Mucosa of stomach (tissue), 1 donor: Measurements from ENCODE around the gene PTN.
"Not testable (repeated sequence)": the region's sequence is repeated elsewhere in the genome, so short reads cannot be mapped to it uniquely, and the experiment has no call there.

Source experiments
- H3K27me3 ChIP-seq: one replicate; pipeline ENCODE4 v1.7.0; 2013; ENCODE audit warnings: mild to moderate bottlenecking, low read length; ENCODE audit not compliant: control insufficient read depth, insufficient read depth
- H3K36me3 ChIP-seq: one replicate; pipeline ENCODE4 v1.7.0; 2013; ENCODE audit warnings: low read length; ENCODE audit not compliant: control insufficient read depth, insufficient read depth
- H3K4me1 ChIP-seq: one replicate; pipeline ENCODE4 v1.7.0; 2013; ENCODE audit warnings: mild to moderate bottlenecking, low read length; ENCODE audit not compliant: control insufficient read depth, insufficient read depth
- H3K4me3 ChIP-seq: one replicate; pipeline ENCODE4 v1.7.0; 2013; ENCODE audit warnings: low read length
- H3K9ac ChIP-seq: one replicate; pipeline ENCODE4 v1.7.0; 2013; ENCODE audit warnings: mild to moderate bottlenecking, low read length, moderate library complexity
- H3K9me3 ChIP-seq: one replicate; pipeline ENCODE4 v1.7.0; 2013; ENCODE audit warnings: mild to moderate bottlenecking, low read length, moderate library complexity; ENCODE audit not compliant: control insufficient read depth
- donor health status: Pancreatic carcinoma.

Gene PTN

GRCh38 chr7:137254766-137255165 is 88.8 kb downstream of the PTN start:
- no peak overlapping the region for H3K4me3 ChIP-seq
- no peaks in the 10 kb centered on the region for H3K9me3 ChIP-seq
- no peaks in the 10 kb centered on the region for H3K36me3 ChIP-seq
- H3K4me1 ChIP-seq, result no peaks in the 10 kb centered on the region
- H3K27me3 ChIP-seq, result no peaks in the 10 kb centered on the region
- no peak overlapping the region for H3K9ac ChIP-seq

- no peaks in the 10 kb centered on the region for H3K27me3 ChIP-seq
- no peaks in the 10 kb centered on the region for H3K4me1 ChIP-seq
- H3K9ac ChIP-seq, result no peak overlapping the region
- no peaks in the 10 kb centered on the region for H3K9me3 ChIP-seq
- no peak overlapping the region for H3K4me3 ChIP-seq
- H3K36me3 ChIP-seq, result no peaks in the 10 kb centered on the region
Observed at GRCh38 chr7:137245890-137246289, 97.6 kb downstream of the PTN start.

- Histone ChIP-seq H3K9me3 (no peaks in the 10 kb centered on the region), H3K27me3 (no peaks in the 10 kb centered on the region), H3K4me3 (no peak overlapping the region), H3K4me1 (no peaks in the 10 kb centered on the region), H3K36me3 (no peaks in the 10 kb centered on the region), H3K9ac (no peak overlapping the region)
Observed at GRCh38 chr7:137245186-137245585, 98.3 kb downstream of the PTN start.

GRCh38 chr7:137243741-137244140 is 99.8 kb downstream of the PTN start:
- no peaks in the 10 kb centered on the region for H3K36me3 ChIP-seq
- no peak overlapping the region for H3K9ac ChIP-seq
- no peak overlapping the region for H3K4me3 ChIP-seq
- no peaks in the 10 kb centered on the region for H3K4me1 ChIP-seq
- no peaks in the 10 kb centered on the region for H3K27me3 ChIP-seq
- no peaks in the 10 kb centered on the region for H3K9me3 ChIP-seq

- H3K36me3 ChIP-seq, result no peaks in the 10 kb centered on the region
- no peaks in the 10 kb centered on the region for H3K4me1 ChIP-seq
- no peak overlapping the region for H3K9ac ChIP-seq
- no peaks in the 10 kb centered on the region for H3K9me3 ChIP-seq
- H3K4me3 ChIP-seq, result no peak overlapping the region
- H3K27me3 ChIP-seq, result no peaks in the 10 kb centered on the region
Observed at GRCh38 chr7:137242616-137243015, 100.9 kb downstream of the PTN start.

GRCh38 chr7:137241655-137242360 is 101.7 kb downstream of the PTN start:
- no peaks in the 10 kb centered on the region for H3K4me1 ChIP-seq
- no peak overlapping the region for H3K9ac ChIP-seq
- no peaks in the 10 kb centered on the region for H3K27me3 ChIP-seq

GRCh38 chr7:137239186-137239585 is 104.3 kb downstream of the PTN start:
- H3K9me3 ChIP-seq, H3K36me3 ChIP-seq, H3K4me3 ChIP-seq, H3K9ac ChIP-seq, H3K4me1 ChIP-seq, H3K27me3 ChIP-seq: not testable (repeated sequence)

More at GRCh38 chr7:137241655-137242360, 101.7 kb downstream of the PTN start:
- no peaks in the 10 kb centered on the region for H3K9me3 ChIP-seq
- H3K4me3 ChIP-seq, result no peak overlapping the region
- no peaks in the 10 kb centered on the region for H3K36me3 ChIP-seq

- Histone ChIP-seq H3K27me3 (no peaks in the 10 kb centered on the region), H3K4me1 (no peaks in the 10 kb centered on the region), H3K9ac (no peak overlapping the region), H3K4me3 (no peak overlapping the region), H3K9me3 (no peaks in the 10 kb centered on the region), H3K36me3 (no peaks in the 10 kb centered on the region)
Observed at GRCh38 chr7:137235434-137235833, 108.1 kb downstream of the PTN start.

DNA sequence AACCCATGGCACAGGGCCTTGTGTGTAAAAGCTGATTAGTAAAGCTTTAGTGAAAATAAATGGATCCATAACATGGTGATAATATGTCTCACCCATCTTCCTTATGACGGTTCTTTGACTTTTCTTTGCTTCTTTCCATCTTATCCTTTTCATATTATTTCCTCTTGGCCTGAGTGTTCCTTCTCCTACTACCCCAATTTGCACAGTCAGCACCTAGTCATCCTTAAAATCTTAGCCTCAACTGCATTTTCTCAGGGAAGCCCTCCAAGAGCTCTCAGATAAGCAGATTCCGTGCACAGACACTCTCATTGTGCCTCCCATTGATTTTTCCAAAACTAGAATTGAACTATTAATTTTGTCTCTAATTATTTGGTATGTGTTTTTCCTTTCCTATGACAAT is 112.4 kb downstream of the PTN start:
- Histone ChIP-seq H3K36me3 (no peaks in the 10 kb centered on the region), H3K4me3 (no peak overlapping the region), H3K27me3 (no peaks in the 10 kb centered on the region), H3K9ac (no peak overlapping the region), H3K9me3 (no peaks in the 10 kb centered on the region), H3K4me1 (no peaks in the 10 kb centered on the region)

GRCh38 chr7:137221467-137221866 is 122.1 kb downstream of the PTN start:
- no peak overlapping the region for H3K9ac ChIP-seq
- H3K9me3 ChIP-seq, result no peaks in the 10 kb centered on the region
- H3K27me3 ChIP-seq, result no peaks in the 10 kb centered on the region
- no peaks in the 10 kb centered on the region for H3K4me1 ChIP-seq
- H3K36me3 ChIP-seq, result no peaks in the 10 kb centered on the region
- H3K4me3 ChIP-seq, result no peak overlapping the region

DNA sequence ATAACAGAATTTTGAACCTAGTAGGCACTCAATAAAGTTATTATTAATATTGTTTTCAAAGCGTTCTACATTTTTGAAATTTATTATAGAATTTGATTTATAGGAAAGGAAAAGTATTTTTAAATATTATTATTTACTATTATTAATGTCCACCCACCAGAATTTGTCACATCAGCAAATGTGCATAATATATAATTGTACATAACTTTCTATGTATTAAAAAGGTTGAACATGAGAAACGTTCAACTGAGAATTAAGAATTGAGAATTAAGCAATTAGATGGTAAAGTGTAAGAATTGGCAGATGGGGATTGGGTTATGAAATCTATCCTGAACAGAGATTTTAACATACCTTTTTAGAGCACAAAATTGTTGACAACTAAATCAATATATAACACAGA is 129.8 kb downstream of the PTN start:
- no peak overlapping the region for H3K9ac ChIP-seq
- no peak overlapping the region for H3K4me3 ChIP-seq
- no peaks in the 10 kb centered on the region for H3K4me1 ChIP-seq
- no peaks in the 10 kb centered on the region for H3K27me3 ChIP-seq
- H3K9me3 ChIP-seq, result no peaks in the 10 kb centered on the region
- no peaks in the 10 kb centered on the region for H3K36me3 ChIP-seq

DNA sequence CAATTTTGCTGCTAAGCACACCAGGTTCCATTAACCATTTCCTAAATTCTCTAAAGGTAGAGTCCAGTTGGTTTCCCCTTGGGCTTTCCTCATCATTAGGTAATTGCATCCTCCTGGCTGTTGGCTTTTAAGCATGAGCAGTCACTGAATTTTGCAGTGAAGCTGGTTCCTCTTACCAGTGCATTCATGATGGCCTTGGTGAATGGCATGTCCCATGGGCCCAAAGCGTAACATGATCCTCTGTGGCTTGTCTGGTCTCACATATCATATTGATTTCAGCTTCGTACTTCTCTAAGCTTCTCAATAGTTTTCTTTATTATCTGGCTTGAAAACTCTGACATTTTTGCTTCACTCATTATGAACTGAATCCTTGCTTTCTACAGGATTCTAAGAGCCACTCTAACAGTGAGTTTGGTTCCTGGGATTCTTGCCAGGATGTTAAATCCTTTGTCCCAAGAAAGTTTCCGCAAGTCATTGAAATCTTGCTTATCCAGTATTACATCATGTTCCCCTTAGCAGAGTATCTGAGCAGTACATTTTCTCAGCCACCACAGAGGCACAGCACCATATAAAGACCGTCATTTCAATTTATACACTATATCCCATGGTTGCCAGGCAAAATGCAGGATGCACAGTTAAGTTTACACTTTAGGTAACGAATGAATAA is 134.2 kb downstream of the PTN start:
- no peak overlapping the region for H3K9ac ChIP-seq
- H3K4me3 ChIP-seq, result no peak overlapping the region
- no peaks in the 10 kb centered on the region for H3K9me3 ChIP-seq
- H3K36me3 ChIP-seq, result no peaks in the 10 kb centered on the region
- H3K27me3 ChIP-seq, result no peaks in the 10 kb centered on the region
- no peaks in the 10 kb centered on the region for H3K4me1 ChIP-seq
